ENCODE results near the gene PCDHB8. TPM values are rescaled to one million over a fixed set of nuclear protein-coding genes. Genes with fewer than 3 reads are reported as not detected.
A peak's percentile ranks its signal among the peaks of the same experiment; 100 is the strongest.
"Not testable (repeated sequence)": the region's sequence is repeated elsewhere in the genome, so short reads cannot be mapped to it uniquely, and the experiment has no call there.

The PCDHB8 gene
- total RNA-seq, 1 experiment from 2014 or later = 7.7 TPM

DNA sequence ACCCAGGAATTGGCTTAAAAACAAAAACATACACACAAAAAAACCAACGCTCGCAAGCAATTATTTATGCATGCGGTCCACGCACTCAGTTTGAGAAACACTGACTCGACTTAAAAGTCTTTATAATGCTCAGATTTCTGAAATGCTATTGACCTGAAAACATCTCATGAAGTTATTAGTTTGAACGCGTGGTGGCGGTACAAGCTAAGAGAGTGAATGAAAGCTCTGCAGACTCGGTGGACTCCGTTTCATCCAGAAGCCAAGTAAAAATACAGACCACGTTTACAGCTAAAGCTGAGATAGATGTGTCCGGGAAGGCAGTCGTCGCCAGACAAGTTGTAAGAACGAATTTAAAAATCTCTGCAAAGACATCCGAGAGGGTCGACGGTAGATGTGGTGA lies 27.8 kb upstream of the PCDHB8 start, which contains the start of gene PCDHB6:
Gene PCDHB6 (plus strand): TSS at position 246 of the 400 bp plus-strand sequence. CDS start 201 bp downstream, outside the sequence.
- Histone ChIP-seq H3K9me3 (ENCODE audit: low read depth, low read length, poor library complexity, severe bottlenecking) (no peaks in the 10 kb centered on the region), H3K27me3 (replicated peaks; ENCODE audit: insufficient read depth, low read depth, low read length, poor library complexity) (no peaks in the 10 kb centered on the region), H3K36me3 (ENCODE audit: insufficient read depth, low read length, poor library complexity, severe bottlenecking) (no peaks in the 10 kb centered on the region), H3K4me3 (ENCODE audit: low read depth, low read length, poor library complexity, severe bottlenecking) (peak within 1 kb of the TSS; percentile 42), H3K27ac (ENCODE audit: low read depth, low read length, poor library complexity, severe bottlenecking) (no peak within 1 kb of the TSS), H3K4me1 (ENCODE audit: insufficient read depth, low read length, poor library complexity, severe bottlenecking) (no peaks in the 10 kb centered on the region)
- TF ChIP-seq, protein P1, sequence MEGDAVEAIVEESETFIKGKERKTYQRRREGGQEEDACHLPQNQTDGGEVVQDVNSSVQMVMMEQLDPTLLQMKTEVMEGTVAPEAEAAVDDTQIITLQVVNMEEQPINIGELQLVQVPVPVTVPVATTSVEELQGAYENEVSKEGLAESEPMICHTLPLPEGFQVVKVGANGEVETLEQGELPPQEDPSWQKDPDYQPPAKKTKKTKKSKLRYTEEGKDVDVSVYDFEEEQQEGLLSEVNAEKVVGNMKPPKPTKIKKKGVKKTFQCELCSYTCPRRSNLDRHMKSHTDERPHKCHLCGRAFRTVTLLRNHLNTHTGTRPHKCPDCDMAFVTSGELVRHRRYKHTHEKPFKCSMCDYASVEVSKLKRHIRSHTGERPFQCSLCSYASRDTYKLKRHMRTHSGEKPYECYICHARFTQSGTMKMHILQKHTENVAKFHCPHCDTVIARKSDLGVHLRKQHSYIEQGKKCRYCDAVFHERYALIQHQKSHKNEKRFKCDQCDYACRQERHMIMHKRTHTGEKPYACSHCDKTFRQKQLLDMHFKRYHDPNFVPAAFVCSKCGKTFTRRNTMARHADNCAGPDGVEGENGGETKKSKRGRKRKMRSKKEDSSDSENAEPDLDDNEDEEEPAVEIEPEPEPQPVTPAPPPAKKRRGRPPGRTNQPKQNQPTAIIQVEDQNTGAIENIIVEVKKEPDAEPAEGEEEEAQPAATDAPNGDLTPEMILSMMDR (conservative IDR thresholded peaks at IDR 0.05; ENCODE audit: low read depth, low read length) = peak; percentile 66
- no peak for TF ChIP-seq EZH2 (IDR thresholded peaks at IDR 0.05; ENCODE audit: borderline replicate concordance, low read depth, low read length, poor library complexity, severe bottlenecking)
- CTCF ChIA-PET = interaction anchor here (0.6 to 1.1 kb wide), 4 partner anchors 10 to 59 kb away, joined by 3 to 4 read pairs (median 3); partner anchors contain the start of genes PCDHB12, PCDHB16 and PCDHB2
- intact Hi-C loops (cut with micrococcal nuclease; ENCODE audit: unreplicated experiment) = no loop called here
- DNase-seq (ENCODE audit: low spot score) = peak; percentile 84
- BruUV-seq (replicated peaks) = no TSS peak
- POLR2A ChIA-PET (ENCODE audit: low non-redundant PET) = no interaction called here

DNA sequence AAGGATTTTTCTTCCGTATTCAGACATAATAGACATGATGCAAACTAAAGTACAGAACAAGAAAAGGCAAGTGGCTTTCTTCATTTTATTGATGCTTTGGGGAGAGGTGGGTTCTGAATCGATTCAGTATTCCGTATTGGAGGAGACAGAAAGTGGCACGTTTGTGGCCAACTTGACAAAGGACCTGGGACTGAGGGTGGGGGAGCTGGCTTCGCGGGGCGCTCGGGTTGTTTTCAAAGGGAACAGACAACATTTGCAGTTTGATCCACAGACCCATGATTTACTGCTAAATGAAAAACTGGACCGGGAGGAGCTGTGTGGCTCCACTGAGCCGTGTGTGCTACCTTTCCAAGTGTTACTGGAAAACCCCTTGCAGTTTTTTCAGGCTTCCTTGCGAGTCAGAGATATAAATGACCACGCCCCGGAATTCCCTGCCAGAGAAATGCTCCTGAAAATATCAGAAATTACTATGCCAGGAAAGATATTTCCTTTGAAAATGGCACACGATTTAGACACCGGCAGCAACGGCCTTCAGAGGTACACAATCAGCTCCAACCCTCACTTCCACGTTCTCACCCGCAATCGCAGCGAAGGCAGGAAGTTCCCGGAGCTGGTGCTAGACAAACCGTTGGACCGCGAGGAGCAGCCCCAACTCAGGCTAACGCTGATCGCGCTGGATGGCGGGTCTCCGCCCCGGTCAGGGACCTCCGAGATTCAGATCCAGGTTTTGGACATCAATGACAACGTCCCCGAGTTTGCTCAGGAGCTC lies 27.2 kb upstream of the PCDHB8 start:
- intact Hi-C loops (cut with micrococcal nuclease; ENCODE audit: unreplicated experiment) = no loop called here
- H3K9me3 ChIP-seq (ENCODE audit: low read depth, low read length, poor library complexity, severe bottlenecking) = no peaks in the 10 kb centered on the region
- ChIA-PET CTCF (interaction anchor here (0.6 to 1.1 kb wide), 5 partner anchors 10 to 58 kb away, joined by 3 to 4 read pairs (median 3); partner anchors contain the start of genes PCDHB12, PCDHB16 and PCDHB2), POLR2A (ENCODE audit: low non-redundant PET) (no interaction called here)
- no peaks in the 10 kb centered on the region for H3K36me3 ChIP-seq (ENCODE audit: insufficient read depth, low read length, poor library complexity, severe bottlenecking)
- no peak overlapping the region for H3K27ac ChIP-seq (ENCODE audit: low read depth, low read length, poor library complexity, severe bottlenecking)
- H3K4me3 ChIP-seq (ENCODE audit: low read depth, low read length, poor library complexity, severe bottlenecking) = peak overlapping the region; percentile 42
- no peaks in the 10 kb centered on the region for H3K27me3 ChIP-seq (replicated peaks; ENCODE audit: insufficient read depth, low read depth, low read length, poor library complexity)
- no peaks in the 10 kb centered on the region for H3K4me1 ChIP-seq (ENCODE audit: insufficient read depth, low read length, poor library complexity, severe bottlenecking)
- DNase-seq (ENCODE audit: low spot score) = peak; percentile 30
- TF ChIP-seq, protein P1 (conservative IDR thresholded peaks at IDR 0.05; ENCODE audit: low read depth, low read length) = no peak
- no peak for TF ChIP-seq EZH2 (IDR thresholded peaks at IDR 0.05; ENCODE audit: borderline replicate concordance, low read depth, low read length, poor library complexity, severe bottlenecking)
- BruUV-seq (replicated peaks) = TSS peak; percentile 44

DNA sequence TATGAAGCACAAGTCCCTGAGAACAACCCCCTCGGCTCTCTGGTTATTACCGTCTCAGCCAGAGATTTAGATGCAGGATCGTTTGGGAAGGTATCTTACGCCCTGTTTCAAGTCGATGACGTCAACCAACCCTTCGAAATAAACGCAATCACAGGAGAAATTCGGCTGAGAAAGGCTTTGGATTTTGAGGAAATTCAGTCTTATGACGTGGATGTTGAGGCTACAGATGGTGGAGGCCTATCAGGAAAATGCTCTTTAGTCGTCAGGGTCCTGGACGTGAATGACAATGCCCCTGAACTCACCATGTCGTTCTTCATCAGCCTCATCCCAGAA lies 26.6 kb upstream of the PCDHB8 start:
- Histone ChIP-seq H3K27me3 (replicated peaks; ENCODE audit: insufficient read depth, low read depth, low read length, poor library complexity) (no peaks in the 10 kb centered on the region), H3K4me1 (ENCODE audit: insufficient read depth, low read length, poor library complexity, severe bottlenecking) (no peaks in the 10 kb centered on the region), H3K27ac (ENCODE audit: low read depth, low read length, poor library complexity, severe bottlenecking) (no peak overlapping the region), H3K9me3 (ENCODE audit: low read depth, low read length, poor library complexity, severe bottlenecking) (no peaks in the 10 kb centered on the region), H3K36me3 (ENCODE audit: insufficient read depth, low read length, poor library complexity, severe bottlenecking) (no peaks in the 10 kb centered on the region), H3K4me3 (ENCODE audit: low read depth, low read length, poor library complexity, severe bottlenecking) (peak overlapping the region; percentile 42)
- ChIA-PET CTCF (interaction anchor here (0.6 to 1.0 kb wide), 2 partner anchors 31 to 56 kb away, joined by 4 read pairs; partner anchors contain the start of gene PCDHB16), POLR2A (ENCODE audit: low non-redundant PET) (no interaction called here)
- intact Hi-C loops (cut with micrococcal nuclease; ENCODE audit: unreplicated experiment) = no loop called here
- DNase-seq (ENCODE audit: low spot score) = no peak
- BruUV-seq (replicated peaks) = no TSS peak
- no peak for TF ChIP-seq EZH2 (IDR thresholded peaks at IDR 0.05; ENCODE audit: borderline replicate concordance, low read depth, low read length, poor library complexity, severe bottlenecking)
- TF ChIP-seq, protein P1 (conservative IDR thresholded peaks at IDR 0.05; ENCODE audit: low read depth, low read length) = no peak

DNA sequence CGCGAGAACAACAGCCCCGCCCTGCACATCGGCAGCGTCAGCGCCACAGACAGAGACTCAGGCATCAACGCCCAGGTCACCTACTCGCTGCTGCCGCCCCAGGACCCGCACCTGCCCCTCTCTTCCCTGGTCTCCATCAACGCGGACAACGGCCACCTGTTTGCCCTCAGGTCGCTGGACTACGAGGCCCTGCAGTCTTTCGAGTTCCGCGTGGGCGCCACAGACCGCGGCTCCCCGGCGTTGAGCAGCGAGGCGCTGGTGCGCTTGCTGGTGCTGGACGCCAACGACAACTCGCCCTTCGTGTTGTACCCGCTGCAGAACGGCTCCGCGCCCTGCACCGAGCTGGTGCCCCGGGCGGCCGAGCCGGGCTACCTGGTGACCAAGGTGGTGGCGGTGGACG lies 26.0 kb upstream of the PCDHB8 start:
- CTCF ChIA-PET; BruUV-seq (replicated peaks); H3K4me3 ChIP-seq (ENCODE audit: low read depth, low read length, poor library complexity, severe bottlenecking); H3K4me1 ChIP-seq (ENCODE audit: insufficient read depth, low read length, poor library complexity, severe bottlenecking); H3K9me3 ChIP-seq (ENCODE audit: low read depth, low read length, poor library complexity, severe bottlenecking); H3K36me3 ChIP-seq (ENCODE audit: insufficient read depth, low read length, poor library complexity, severe bottlenecking); intact Hi-C loops (cut with micrococcal nuclease; ENCODE audit: unreplicated experiment); DNase-seq (ENCODE audit: low spot score); H3K27ac ChIP-seq (ENCODE audit: low read depth, low read length, poor library complexity, severe bottlenecking); H3K27me3 ChIP-seq (replicated peaks; ENCODE audit: insufficient read depth, low read depth, low read length, poor library complexity); POLR2A ChIA-PET (ENCODE audit: low non-redundant PET): not testable (repeated sequence)

DNA sequence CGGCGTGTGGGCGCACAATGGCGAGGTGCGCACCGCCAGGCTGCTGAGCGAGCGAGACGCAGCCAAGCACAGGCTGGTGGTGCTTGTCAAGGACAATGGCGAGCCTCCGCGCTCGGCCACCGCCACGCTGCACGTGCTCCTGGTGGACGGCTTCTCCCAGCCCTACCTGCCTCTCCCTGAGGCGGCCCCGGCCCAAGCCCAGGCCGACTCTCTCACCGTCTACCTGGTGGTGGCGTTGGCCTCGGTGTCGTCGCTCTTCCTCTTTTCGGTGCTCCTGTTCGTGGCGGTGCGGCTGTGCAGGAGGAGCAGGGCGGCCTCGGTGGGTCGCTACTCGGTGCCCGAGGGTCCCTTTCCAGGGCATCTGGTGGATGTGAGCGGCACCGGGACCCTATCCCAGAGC lies 25.5 kb upstream of the PCDHB8 start:
- H3K27ac ChIP-seq (ENCODE audit: low read depth, low read length, poor library complexity, severe bottlenecking); H3K36me3 ChIP-seq (ENCODE audit: insufficient read depth, low read length, poor library complexity, severe bottlenecking); DNase-seq (ENCODE audit: low spot score); H3K9me3 ChIP-seq (ENCODE audit: low read depth, low read length, poor library complexity, severe bottlenecking); H3K4me1 ChIP-seq (ENCODE audit: insufficient read depth, low read length, poor library complexity, severe bottlenecking); POLR2A ChIA-PET (ENCODE audit: low non-redundant PET); H3K27me3 ChIP-seq (replicated peaks; ENCODE audit: insufficient read depth, low read depth, low read length, poor library complexity); CTCF ChIA-PET; H3K4me3 ChIP-seq (ENCODE audit: low read depth, low read length, poor library complexity, severe bottlenecking); BruUV-seq (replicated peaks); intact Hi-C loops (cut with micrococcal nuclease; ENCODE audit: unreplicated experiment): not testable (repeated sequence)

All from A673 (cell line).